HG03025 (cell line): ENCODE data around the gene ALPK3.

Source experiments
- ATAC-seq: cut with Tn5 transposase; IDR thresholded peaks from one replicate; pipeline ENCODE4 v1.9.1; 2021; ENCODE audit warnings: mild to moderate bottlenecking, moderate library complexity; ENCODE audit not compliant: unreplicated experiment, low FRiP score

The ALPK3 gene

GRCh38 chr15:84889991-84890669, 73.0 kb downstream of the ALPK3 start:
- ATAC-seq, result no peak

GRCh38 chr15:84890670-84891162, 73.6 kb downstream of the ALPK3 start:
- no peak for ATAC-seq

- no peak for ATAC-seq
These were observed 74.2 kb downstream of the ALPK3 start for GRCh38 chr15:84891339-84891738.

GRCh38 chr15:84892786-84893307, 75.7 kb downstream of the ALPK3 start:
- ATAC-seq, result no peak

GRCh38 chr15:84893607-84894006, 76.5 kb downstream of the ALPK3 start:
- no peak for ATAC-seq

GRCh38 chr15:84894736-84895425, 77.7 kb downstream of the ALPK3 start:
- no peak for ATAC-seq

GRCh38 chr15:84898761-84899160, 81.6 kb downstream of the ALPK3 start:
- no peak for ATAC-seq

GRCh38 chr15:84899750-84900149, 82.6 kb downstream of the ALPK3 start:
- ATAC-seq, result no peak

GRCh38 chr15:84901540-84901939, 84.4 kb downstream of the ALPK3 start:
- ATAC-seq, result no peak

- no peak for ATAC-seq
These were observed 86.6 kb downstream of the ALPK3 start for GRCh38 chr15:84903751-84904150.

- ATAC-seq, result no peak
These were observed 87.3 kb downstream of the ALPK3 start for GRCh38 chr15:84904419-84904818.

- no peak for ATAC-seq
These were observed 88.1 kb downstream of the ALPK3 start for GRCh38 chr15:84905016-84905916.

- ATAC-seq, result no peak
These were observed 90.6 kb downstream of the ALPK3 start for GRCh38 chr15:84907731-84908130.

- ATAC-seq, result no peak
These were observed 91.4 kb downstream of the ALPK3 start for GRCh38 chr15:84908564-84908963.

GRCh38 chr15:84909029-84909428, 91.9 kb downstream of the ALPK3 start:
- no peak for ATAC-seq

GRCh38 chr15:84909782-84910181, 92.6 kb downstream of the ALPK3 start:
- ATAC-seq, result no peak

- no peak for ATAC-seq
These were observed 93.9 kb downstream of the ALPK3 start for GRCh38 chr15:84910928-84911623.

GRCh38 chr15:84911879-84912660, 94.9 kb downstream of the ALPK3 start:
- no peak for ATAC-seq

GRCh38 chr15:84913360-84913723, 96.2 kb downstream of the ALPK3 start:
- no peak for ATAC-seq

GRCh38 chr15:84914351-84914750, 97.2 kb downstream of the ALPK3 start:
- ATAC-seq, result no peak
